Measurements from ENCODE around the gene NHLH1. TPM values are rescaled to one million over a fixed set of nuclear protein-coding genes. Genes with fewer than 3 reads are reported as not detected.

The NHLH1 gene
- total and polyA plus RNA-seq, 4 donors = 0.08 TPM; not detected in 3

- H3K4me3 ChIP-seq (ENCODE audit: low read depth in 1 of 3, low read length in 3 of 3) = no peak overlapping the region
- H3K4me1 ChIP-seq (ENCODE audit: control insufficient read depth in 4 of 4, insufficient read depth in 4 of 4, low read length in 3 of 4) = no peaks in the 10 kb centered on the region
- peaks cover 0 to 3% (median 0%) of the 10 kb centered on the region in 4 donors for H3K36me3 ChIP-seq (ENCODE audit: control insufficient read depth in 4 of 4, insufficient read depth in 3 of 4, low read depth in 1 of 4, low read length in 3 of 4)
- H3K9ac ChIP-seq (ENCODE audit: low read depth in 1 of 2, low read length in 2 of 2) = no peak overlapping the region
- no peak for DNase-seq (ENCODE audit: low spot score)
- H3K27ac ChIP-seq (ENCODE audit: low read depth in 1 of 2, low read length in 2 of 2) = no peak overlapping the region
- 93% methylated on average over 1 of the region's 1 CpG for whole genome bisulfite sequencing
- no peaks in the 10 kb centered on the region for H3K27me3 ChIP-seq (ENCODE audit: control insufficient read depth in 4 of 4, insufficient read depth in 4 of 4, low read length in 3 of 4)
- H3K9me3 ChIP-seq (ENCODE audit: control insufficient read depth in 4 of 4, low read length in 3 of 4) = no peaks in the 10 kb centered on the region
- TF ChIP-seq JUND (IDR thresholded peaks at IDR 0.05) (no peak), EGR1 (IDR thresholded peaks at IDR 0.05; ENCODE audit: low read depth in 2 of 2) (no peak), HNF4G (IDR thresholded peaks at IDR 0.05) (no peak), RAD21 (IDR thresholded peaks at IDR 0.05) (no peak), FOXA1 (IDR thresholded peaks at IDR 0.05) (no peak)
Observed at GRCh38 chr1:160365325-160365724, 1.5 kb upstream of the NHLH1 start.

DNA sequence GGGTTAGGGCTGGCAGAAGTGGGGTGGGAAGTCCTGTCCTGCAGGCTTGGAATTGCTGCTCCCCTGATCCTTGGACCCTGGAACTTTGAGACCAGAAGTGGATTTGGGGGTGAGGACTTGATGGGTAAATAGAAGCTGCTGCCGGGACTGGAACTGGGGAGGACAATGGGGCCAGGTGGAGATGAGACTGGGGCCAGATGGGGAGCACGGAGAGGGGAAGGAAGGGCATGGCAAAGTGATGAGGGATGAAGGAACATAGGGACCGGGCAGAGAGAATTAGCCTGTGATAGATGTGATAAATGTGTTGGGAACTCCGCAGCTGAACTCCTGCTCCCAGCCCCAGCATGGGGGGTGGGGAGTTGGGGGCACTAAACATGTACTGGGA, 637 bp downstream of the NHLH1 start:
- 53% methylated on average over 4 of the region's 4 CpGs for WGBS
- no peak for DNase-seq (ENCODE audit: low spot score)

More for the DNA sequence above, 637 bp downstream of the NHLH1 start:
- H3K9me3 ChIP-seq (ENCODE audit: control insufficient read depth in 4 of 4, low read length in 3 of 4) = no peaks in the 10 kb centered on the region
- no peak overlapping the region for H3K27ac ChIP-seq (ENCODE audit: low read depth in 1 of 2, low read length in 2 of 2)
- TF ChIP-seq GABPA (IDR thresholded peaks at IDR 0.05 in 1 of 2, conservative IDR thresholded peaks at IDR 0.05 in 1 of 2) (no peak), FOXA1 (IDR thresholded peaks at IDR 0.05) (no peak), NR2F2 (IDR thresholded peaks at IDR 0.05) (no peak), JUND (IDR thresholded peaks at IDR 0.05) (no peak), RXRA (IDR thresholded peaks at IDR 0.05) (no peak), EGR1 (IDR thresholded peaks at IDR 0.05; ENCODE audit: low read depth in 2 of 2) (no peak), HNF4G (IDR thresholded peaks at IDR 0.05) (no peak), TAF1 (conservative IDR thresholded peaks at IDR 0.05) (no peak), YY1 (IDR thresholded peaks at IDR 0.05) (no peak), SP1 (IDR thresholded peaks at IDR 0.05) (no peak), FOXA2 (IDR thresholded peaks at IDR 0.05) (no peak)
- TF ChIP-seq, protein P1, sequence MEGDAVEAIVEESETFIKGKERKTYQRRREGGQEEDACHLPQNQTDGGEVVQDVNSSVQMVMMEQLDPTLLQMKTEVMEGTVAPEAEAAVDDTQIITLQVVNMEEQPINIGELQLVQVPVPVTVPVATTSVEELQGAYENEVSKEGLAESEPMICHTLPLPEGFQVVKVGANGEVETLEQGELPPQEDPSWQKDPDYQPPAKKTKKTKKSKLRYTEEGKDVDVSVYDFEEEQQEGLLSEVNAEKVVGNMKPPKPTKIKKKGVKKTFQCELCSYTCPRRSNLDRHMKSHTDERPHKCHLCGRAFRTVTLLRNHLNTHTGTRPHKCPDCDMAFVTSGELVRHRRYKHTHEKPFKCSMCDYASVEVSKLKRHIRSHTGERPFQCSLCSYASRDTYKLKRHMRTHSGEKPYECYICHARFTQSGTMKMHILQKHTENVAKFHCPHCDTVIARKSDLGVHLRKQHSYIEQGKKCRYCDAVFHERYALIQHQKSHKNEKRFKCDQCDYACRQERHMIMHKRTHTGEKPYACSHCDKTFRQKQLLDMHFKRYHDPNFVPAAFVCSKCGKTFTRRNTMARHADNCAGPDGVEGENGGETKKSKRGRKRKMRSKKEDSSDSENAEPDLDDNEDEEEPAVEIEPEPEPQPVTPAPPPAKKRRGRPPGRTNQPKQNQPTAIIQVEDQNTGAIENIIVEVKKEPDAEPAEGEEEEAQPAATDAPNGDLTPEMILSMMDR (IDR thresholded peaks at IDR 0.05; ENCODE audit: low read depth, low read length, missing input control) = no peak
- TF ChIP-seq, protein P2, sequence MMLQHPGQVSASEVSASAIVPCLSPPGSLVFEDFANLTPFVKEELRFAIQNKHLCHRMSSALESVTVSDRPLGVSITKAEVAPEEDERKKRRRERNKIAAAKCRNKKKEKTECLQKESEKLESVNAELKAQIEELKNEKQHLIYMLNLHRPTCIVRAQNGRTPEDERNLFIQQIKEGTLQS (IDR thresholded peaks at IDR 0.05) = no peak
- TF ChIP-seq, protein P3, sequence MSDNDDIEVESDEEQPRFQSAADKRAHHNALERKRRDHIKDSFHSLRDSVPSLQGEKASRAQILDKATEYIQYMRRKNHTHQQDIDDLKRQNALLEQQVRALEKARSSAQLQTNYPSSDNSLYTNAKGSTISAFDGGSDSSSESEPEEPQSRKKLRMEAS (IDR thresholded peaks at IDR 0.05) = no peak
- TF ChIP-seq, protein P4, sequence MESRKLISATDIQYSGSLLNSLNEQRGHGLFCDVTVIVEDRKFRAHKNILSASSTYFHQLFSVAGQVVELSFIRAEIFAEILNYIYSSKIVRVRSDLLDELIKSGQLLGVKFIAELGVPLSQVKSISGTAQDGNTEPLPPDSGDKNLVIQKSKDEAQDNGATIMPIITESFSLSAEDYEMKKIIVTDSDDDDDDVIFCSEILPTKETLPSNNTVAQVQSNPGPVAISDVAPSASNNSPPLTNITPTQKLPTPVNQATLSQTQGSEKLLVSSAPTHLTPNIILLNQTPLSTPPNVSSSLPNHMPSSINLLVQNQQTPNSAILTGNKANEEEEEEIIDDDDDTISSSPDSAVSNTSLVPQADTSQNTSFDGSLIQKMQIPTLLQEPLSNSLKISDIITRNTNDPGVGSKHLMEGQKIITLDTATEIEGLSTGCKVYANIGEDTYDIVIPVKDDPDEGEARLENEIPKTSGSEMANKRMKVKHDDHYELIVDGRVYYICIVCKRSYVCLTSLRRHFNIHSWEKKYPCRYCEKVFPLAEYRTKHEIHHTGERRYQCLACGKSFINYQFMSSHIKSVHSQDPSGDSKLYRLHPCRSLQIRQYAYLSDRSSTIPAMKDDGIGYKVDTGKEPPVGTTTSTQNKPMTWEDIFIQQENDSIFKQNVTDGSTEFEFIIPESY (IDR thresholded peaks at IDR 0.05) = no peak
- TF ChIP-seq, protein P5, sequence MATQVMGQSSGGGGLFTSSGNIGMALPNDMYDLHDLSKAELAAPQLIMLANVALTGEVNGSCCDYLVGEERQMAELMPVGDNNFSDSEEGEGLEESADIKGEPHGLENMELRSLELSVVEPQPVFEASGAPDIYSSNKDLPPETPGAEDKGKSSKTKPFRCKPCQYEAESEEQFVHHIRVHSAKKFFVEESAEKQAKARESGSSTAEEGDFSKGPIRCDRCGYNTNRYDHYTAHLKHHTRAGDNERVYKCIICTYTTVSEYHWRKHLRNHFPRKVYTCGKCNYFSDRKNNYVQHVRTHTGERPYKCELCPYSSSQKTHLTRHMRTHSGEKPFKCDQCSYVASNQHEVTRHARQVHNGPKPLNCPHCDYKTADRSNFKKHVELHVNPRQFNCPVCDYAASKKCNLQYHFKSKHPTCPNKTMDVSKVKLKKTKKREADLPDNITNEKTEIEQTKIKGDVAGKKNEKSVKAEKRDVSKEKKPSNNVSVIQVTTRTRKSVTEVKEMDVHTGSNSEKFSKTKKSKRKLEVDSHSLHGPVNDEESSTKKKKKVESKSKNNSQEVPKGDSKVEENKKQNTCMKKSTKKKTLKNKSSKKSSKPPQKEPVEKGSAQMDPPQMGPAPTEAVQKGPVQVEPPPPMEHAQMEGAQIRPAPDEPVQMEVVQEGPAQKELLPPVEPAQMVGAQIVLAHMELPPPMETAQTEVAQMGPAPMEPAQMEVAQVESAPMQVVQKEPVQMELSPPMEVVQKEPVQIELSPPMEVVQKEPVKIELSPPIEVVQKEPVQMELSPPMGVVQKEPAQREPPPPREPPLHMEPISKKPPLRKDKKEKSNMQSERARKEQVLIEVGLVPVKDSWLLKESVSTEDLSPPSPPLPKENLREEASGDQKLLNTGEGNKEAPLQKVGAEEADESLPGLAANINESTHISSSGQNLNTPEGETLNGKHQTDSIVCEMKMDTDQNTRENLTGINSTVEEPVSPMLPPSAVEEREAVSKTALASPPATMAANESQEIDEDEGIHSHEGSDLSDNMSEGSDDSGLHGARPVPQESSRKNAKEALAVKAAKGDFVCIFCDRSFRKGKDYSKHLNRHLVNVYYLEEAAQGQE (IDR thresholded peaks at IDR 0.05) = no peak
- no peak overlapping the region for H3K4me3 ChIP-seq (ENCODE audit: low read depth in 1 of 3, low read length in 3 of 3)
- no peaks in the 10 kb centered on the region for H3K36me3 ChIP-seq (ENCODE audit: control insufficient read depth in 4 of 4, insufficient read depth in 3 of 4, low read depth in 1 of 4, low read length in 3 of 4)
- H3K9ac ChIP-seq (ENCODE audit: low read depth in 1 of 2, low read length in 2 of 2) = no peak overlapping the region
- H3K27me3 ChIP-seq (ENCODE audit: control insufficient read depth in 4 of 4, insufficient read depth in 4 of 4, low read length in 3 of 4) = no peaks in the 10 kb centered on the region
- no peaks in the 10 kb centered on the region for H3K4me1 ChIP-seq (ENCODE audit: control insufficient read depth in 4 of 4, insufficient read depth in 4 of 4, low read length in 3 of 4)

Measured in liver (tissue), 9 donors.